ENCODE results near the gene IL1R1.

DNA sequence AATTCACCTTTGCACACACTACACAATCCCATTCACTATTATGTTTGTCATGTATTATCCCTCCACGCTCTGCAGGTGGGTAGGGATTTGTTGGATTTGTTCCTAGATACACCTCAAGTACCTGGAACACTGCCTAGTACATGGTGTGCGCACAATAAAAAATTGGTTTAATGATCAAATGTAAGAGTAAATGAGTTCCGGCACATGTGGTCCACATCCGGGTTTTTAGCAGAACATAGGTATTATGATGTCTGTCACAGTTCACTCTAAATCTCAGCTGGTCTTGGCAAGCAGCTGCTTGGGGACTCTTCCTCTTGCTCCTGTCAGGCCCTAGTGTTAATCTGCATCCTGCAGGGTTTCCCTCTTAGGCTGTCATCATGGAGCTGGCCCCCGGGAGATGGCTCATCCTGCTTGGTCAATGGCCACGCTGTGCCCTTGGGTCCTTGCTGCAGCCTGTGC is 21.8 kb upstream of the IL1R1 start:
- TF ChIP-seq, protein P1, sequence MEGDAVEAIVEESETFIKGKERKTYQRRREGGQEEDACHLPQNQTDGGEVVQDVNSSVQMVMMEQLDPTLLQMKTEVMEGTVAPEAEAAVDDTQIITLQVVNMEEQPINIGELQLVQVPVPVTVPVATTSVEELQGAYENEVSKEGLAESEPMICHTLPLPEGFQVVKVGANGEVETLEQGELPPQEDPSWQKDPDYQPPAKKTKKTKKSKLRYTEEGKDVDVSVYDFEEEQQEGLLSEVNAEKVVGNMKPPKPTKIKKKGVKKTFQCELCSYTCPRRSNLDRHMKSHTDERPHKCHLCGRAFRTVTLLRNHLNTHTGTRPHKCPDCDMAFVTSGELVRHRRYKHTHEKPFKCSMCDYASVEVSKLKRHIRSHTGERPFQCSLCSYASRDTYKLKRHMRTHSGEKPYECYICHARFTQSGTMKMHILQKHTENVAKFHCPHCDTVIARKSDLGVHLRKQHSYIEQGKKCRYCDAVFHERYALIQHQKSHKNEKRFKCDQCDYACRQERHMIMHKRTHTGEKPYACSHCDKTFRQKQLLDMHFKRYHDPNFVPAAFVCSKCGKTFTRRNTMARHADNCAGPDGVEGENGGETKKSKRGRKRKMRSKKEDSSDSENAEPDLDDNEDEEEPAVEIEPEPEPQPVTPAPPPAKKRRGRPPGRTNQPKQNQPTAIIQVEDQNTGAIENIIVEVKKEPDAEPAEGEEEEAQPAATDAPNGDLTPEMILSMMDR (IDR thresholded peaks at IDR 0.05) = no peak
- TF ChIP-seq POLR2AphosphoS5 (IDR thresholded peaks at IDR 0.05) (no peak), POLR2A (IDR thresholded peaks at IDR 0.05; ENCODE audit: low read depth) (no peak)

All from esophagus muscularis mucosa (tissue), 3 donors.